ENCODE measurements around the gene OR10D3.
A peak's percentile ranks its signal among the peaks of the same experiment; 100 is the strongest.
"Not testable (repeated sequence)": the region's sequence is repeated elsewhere in the genome, so short reads cannot be mapped to it uniquely, and the experiment has no call there.

Gene OR10D3, protein sequence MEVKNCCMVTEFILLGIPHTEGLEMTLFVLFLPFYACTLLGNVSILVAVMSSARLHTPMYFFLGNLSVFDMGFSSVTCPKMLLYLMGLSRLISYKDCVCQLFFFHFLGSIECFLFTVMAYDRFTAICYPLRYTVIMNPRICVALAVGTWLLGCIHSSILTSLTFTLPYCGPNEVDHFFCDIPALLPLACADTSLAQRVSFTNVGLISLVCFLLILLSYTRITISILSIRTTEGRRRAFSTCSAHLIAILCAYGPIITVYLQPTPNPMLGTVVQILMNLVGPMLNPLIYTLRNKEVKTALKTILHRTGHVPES

DNA sequence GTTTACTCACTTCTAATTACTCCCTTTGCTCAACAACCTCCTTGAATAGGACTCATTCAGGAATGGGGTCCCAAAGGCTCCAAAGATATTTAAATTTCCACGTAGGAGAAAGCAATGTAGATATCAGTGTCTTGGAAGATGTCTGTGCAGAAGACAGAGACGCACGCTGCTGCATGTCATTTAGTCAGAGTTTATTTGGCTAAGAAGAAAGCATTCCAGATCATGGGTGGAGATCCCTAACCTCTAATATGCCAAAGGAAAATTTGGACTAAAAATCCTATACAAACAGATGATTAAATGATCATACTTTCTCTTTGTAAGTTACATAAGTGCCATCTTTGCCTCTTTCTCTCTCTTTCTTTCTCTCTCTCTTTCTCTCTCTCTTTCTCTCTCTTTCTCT, at the start of gene OR10D3:
OR10D3 (plus strand) TSS at position 278 of the 400 bp plus-strand sequence. CDS start 1,925 bp downstream, outside the sequence.
- no peak for FAIRE-seq

DNA sequence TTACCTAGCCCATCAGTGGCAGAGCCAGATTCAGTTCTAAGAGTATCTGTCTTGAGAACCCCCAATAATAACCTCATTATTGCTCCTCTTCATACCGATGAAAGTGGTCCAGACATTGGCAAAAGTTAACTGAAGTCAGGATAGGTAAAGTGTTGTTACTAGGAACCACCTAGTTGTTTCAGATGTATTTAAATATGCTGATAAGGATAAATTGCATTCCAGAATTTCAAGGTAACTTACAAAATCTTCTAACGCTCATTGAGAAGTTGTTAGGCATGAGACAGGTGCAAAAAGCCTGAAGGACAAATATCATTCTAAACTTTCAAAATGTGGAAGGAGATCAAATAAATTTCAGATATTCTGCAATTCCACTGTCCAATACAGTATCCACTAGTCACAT, 40.1 kb upstream of the OR10D3 start:
- no peak for FAIRE-seq

DNA sequence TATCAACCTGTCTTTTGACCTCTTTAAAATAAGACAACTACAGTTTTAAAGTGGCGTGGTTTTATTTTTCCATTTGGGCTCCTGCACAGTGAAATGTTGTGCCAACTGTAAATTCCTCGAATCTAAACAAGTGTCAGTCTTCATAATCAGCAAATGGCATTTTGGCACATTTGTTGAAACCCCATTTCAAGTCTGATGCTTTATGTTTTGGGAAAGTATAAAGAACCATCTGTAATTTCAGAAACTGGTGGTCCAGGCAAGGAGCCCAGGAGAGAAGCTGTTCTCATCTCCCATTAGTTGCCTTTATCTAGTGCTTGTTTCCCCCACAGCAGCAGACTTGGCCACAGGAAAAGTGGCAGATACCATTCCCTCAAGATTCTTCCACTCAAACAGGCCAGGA, 35.2 kb upstream of the OR10D3 start:
- no peak for FAIRE-seq

DNA sequence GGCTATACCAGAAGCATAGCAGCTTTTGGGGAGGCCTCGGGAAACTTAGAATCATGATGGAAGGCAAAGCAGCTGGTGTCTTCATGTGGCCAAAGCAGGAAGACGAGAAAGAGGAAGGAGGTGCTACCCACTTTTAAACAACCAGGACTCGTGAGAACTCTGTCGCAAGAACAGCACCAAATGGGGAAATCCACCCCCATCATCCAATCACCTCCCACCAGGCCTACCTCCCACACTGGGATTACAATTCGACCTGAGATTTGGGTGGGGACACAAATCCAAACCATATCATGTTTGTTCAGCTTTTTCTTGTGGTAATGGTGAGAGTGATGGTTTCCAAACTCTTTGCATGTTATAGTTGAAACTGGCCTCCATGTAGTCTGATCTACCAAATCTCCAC, 32.5 kb upstream of the OR10D3 start:
- FAIRE-seq = no peak

DNA sequence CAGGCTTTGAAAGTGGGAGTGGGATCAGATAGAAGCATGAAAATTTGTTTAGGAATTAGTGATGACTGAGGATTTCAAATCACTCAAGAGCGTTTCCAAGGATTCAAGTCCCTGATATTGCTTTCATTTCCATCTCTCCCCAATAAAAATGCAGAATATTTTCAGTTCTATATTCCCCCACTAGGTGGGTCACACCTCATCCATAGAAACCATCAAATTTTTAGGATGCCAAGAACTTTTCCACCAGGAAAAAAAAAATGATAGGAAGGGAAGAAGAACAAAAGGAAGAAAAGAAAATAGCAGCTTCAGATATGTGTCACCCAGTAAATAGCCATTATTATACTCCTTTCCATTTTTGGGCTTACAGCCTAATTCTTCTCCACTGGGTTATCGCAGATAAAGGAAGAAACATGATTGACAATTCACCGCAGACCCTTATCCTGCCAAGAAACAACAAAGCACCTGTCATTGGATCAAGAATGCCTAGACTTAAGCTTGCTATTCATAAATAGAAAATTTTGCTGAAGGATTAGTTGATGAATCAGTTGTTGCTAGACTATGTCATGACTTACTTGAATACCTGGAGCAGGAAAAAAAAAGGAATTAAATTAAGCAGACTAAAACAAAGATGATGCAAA, 30.3 kb upstream of the OR10D3 start:
- FAIRE-seq = peak; percentile 76

DNA sequence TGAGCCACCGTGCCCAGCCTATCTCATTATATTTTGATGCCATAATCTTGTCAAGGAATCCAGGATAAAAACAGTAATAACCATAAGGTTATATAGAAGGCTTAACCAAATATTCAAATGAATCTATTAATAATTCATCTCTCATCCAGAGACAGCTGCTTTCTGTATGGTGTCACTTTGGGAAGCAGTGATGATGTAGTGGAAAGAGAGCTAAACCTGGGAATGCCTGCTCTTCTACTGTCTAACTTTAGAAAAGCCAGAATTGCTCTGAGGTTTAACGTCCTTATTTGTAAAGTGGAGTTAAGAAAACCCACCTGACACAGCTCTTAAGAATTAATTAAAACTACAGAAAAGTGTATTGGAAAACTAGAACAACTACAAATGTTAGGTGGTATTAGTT, 29.3 kb upstream of the OR10D3 start:
- no peak for FAIRE-seq

DNA sequence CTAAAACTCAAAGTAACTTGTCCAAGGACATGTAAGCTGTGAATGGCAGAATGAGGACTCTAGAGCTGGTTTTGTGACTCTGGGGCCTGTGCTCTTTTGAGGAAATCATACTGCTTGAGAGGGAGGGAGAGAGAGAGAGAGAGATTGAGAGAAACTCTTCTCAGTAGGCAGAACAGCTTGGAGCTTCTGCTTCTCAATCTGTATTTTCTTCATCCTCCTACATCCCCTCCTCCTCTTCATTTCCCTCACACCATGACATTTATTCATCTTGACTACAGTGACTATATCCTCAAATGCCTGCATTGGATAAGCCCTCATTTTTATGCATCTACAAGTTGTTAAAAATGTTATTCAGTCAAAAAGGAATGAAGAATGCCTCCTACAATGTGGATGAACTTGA, 23.7 kb upstream of the OR10D3 start:
- FAIRE-seq = no peak

DNA sequence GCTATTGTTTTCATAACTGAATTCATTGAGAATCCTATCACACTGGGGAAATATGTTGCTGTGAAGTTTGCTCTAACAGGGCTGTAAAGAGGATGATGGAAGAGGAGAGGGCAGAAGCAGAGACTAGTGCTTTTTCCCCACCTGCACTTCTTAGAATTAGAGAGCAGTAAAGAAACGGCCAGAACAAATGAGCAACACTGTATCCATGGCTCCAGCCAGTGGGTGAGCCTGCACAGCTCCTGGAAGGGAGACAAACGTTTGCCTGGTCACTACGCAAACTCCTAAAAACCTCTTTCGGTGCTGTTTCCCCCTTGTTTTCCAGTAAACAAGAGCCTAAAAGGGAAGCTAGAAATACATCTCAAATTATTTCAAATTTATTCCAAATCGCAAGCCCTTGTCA, 22.2 kb upstream of the OR10D3 start:
- no peak for FAIRE-seq

DNA sequence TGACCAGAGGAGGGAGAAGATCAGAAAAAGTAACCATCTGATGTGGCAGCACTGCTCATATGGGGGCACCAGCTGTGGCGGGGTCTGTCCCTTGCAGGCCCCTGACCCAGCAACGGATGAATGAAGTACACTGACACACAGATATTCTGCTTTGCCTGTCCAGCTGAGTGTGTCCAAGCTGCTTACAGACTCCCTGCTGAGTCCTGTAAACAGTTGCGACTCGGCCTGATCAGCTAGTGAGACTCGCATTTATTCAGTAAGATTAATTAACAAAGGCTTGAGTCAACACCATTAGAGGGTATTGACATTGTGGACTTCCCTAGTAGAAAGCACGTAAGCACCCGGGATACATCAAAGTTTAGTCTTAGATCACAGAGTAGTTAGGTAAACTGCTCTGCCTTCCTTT, 15.3 kb upstream of the OR10D3 start:
- FAIRE-seq = peak; percentile 99

DNA sequence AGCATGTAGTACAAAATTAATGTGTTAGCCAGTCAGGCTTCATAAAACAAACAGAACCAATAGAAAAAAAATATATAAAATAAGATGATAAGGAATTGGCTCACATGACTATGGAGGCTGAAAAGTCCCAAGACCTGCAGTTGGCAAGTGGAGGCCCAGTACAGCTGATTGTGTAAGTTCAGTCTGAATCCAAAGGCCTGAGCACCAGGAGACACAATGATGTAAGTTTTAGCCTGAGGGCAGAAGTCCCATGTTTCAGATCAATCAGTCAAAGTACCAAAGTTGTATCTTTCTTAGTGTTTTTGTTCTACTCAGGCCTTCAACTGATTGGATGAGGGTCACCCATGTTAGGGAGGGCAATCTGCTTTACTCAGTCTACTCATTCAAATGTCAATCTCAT, 14.3 kb upstream of the OR10D3 start:
- no peak for FAIRE-seq

DNA sequence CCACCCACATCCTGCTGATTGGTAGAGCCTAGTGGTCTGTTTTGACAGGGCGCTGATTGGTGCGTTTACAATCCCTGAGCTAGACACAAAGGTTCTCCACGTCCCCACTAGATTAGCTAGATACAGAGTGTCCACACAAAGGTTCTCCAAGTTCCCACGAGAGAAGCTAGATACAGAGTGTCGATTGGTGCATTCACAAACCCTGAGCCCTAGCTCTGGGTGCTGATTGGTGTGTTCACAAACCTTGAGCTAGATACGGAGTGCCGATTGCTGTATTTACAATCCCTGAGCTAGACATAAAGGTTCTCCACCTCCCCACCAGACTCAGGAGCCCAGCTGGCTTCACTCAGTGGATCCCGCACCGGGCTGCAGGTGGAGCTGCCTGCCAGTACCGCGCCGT, 12.8 kb upstream of the OR10D3 start:
- FAIRE-seq = not testable (repeated sequence)

DNA sequence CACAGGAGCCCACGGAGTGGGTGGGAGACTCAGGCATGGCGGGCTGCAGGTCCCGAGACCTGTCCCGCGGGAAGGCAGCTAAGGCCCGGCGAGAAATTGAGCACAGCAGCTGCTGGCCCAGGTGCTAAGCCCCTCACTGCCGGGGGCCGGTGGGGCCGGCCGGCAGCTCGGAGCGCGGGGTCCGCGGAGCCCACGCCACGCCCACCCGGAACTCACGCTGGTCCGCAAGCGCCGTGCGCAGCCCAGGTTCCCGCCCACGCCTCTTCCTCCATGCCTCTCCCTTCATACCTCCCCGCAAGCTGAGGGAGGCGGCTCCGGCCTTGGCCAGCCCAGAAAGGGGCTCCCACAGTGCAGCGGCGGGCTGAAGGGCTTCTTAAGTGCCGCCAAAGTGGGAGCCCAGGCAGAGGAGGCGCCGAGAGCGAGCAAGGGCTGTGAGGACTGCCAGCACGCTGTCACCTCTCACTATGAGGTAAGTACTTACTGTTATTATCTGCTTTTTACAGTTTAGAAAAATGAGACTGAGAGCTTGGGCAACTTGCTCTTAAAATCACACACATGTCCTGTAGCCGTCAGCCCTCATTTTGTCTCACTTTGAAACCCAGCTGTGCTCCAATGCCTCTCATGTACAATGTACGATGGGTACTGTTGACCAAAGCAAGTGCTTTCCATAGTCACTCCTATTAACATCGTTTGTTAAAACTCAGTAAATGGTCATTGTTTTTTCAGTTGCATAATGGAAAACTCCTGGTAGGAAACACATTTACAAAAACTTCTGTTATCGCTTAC, 12.2 kb upstream of the OR10D3 start:
- FAIRE-seq = no peak

DNA sequence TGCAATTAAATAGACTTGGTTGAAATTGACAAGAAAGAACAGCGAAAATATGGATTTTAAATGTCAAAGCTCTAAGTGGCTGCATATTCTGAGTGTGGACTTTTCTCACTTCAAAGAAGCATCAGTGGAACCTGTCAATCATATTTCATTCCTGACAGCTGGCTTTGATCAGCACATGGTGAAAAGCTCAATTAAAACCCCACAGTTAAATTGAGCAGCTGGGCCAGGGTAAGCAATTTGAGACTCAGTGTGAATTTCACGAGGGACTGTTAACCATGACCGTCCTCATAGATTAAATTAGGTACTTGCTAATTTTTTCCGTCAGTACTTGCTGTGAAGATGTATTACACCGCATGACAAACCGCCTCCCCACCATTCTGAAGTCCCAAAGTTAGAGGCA, 11.0 kb upstream of the OR10D3 start:
- no peak for FAIRE-seq

DNA sequence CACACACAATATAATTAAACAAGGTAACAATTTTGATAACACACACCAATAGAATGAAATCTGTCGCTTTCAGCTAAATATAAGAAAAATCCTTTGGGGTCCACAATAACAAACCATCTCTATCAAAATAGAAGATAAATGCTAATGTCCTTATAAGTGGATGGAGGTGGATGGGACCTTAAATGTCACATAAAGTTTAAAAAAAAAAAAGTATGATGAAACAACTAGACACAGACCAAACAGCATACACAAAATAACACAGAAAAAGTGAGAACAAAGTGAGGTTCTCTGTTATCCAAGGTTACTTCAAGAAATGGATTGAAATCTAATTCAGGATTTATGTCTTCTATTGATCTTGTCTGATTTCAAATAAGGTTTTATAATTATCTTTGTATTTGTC, 10.5 kb upstream of the OR10D3 start:
- peak; percentile 73 for FAIRE-seq

DNA sequence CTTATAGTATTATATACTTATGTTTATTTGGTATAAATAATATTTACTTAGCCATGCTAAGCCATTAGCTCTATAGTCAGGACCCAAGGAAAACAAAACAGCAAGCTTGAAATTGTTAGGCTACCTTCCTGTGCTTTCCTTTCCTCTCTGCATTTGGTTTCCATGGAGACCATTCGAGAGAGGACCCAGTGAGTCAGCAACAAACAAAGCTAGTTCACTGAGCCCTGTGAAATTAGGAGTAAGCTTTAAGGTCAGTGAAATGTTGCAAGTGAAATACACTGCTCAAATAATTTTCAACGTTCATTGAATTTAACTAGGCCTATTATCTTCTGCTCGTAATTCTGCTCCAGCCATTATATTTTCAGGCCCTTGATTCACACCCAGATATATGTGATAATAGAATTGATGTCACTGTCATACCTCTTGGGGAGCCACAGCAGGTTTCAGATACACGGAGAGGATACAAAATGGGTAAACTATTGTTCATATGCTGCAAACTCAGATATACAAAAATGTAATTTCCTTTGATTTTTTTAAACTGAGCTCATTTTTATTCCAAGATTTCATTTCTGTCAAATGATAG, 9.1 kb upstream of the OR10D3 start:
- FAIRE-seq = peak; percentile 100

DNA sequence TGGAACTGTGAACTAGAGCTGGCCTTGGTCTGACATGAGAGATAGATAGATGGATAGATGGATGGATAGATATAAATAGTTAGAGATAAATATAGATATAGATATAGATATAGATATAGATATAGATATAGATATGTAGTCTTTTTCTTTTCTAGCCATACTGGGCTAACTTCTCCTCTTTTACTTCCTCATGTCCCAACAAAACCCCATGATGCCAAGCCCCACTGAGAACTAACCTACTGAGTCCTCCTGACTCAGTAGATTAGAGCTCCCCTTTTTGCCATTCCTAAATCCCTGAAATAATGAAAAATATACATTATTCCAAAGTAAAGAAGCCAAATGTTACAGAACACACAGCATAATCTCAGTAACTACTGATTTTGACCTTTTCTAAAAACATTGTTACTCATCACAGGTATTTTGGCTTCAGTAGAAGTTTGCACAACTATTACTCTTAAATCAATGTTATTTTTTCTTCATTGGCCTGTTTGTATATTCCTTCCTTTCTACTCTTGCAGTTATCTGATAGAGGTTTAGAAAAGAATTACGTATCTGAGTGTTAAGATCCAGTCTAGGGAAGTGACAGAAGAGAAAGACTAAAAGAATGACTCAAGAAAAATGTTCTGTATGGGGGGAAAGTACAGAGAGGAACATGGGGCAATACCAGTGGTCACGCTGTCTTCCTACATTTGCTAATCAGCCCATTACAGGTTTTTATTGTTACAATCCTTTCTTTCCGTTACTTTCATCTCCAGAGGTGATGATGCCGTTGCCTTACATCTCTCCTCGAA, 6.0 kb upstream of the OR10D3 start:
- no peak for FAIRE-seq

DNA sequence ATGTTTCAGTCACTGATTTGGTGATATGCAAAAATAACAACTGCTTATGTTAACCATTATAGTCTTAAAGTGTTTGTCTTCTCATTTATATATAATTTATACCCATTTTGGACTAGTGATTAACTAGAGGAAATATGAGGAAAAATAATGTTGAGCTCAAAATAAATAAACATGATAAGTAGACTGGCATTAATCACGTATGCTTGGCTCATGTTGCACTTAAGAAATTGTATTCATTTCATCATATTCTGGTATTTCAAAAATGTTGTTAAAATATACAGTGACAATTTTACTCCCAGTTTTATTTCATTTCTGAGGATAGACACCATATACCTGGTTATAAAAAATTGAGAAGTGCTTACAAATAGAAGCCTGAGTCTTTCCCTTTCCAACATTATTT, 3.8 kb upstream of the OR10D3 start:
- peak; percentile 55 for FAIRE-seq

DNA sequence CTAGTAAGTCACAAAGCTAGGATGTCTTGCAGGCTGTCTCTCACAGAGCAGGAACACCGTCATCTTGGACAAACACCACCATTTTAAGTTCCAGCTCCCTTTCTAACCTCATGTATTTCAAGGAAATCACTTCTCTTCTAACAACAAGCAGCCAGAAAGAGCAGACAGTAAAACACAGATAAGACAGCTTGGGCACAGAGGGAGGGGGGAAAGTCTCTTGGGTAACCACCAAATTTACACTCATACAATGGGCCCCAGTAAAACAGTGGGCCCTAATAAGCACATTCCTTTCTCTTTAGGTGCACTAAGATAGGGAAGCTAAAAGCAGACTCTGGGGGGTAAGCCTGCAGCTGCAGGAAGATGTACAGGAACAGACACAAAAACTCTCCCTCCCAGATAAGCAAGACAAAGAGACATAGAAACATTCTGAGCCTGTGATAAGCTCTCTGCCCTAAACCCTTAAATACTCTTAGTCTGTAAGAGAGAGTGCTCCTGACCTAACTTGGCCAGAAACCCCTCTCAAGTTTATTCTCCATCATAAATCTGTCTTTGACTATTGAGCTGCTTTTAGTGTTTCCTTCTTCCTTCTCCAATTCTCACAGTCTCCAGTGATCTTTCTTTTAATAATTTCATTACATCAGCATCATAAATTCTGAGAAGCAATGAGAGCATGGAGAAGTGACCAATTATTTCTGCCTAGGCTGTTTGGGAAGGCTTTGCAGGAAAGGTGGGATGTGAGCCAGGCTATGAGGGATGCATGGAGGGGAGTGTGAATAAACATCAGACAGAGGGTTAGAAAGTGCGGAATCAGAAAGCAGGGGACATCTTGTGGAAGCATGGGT, 7.4 kb downstream of the OR10D3 start:
- no peak for FAIRE-seq

DNA sequence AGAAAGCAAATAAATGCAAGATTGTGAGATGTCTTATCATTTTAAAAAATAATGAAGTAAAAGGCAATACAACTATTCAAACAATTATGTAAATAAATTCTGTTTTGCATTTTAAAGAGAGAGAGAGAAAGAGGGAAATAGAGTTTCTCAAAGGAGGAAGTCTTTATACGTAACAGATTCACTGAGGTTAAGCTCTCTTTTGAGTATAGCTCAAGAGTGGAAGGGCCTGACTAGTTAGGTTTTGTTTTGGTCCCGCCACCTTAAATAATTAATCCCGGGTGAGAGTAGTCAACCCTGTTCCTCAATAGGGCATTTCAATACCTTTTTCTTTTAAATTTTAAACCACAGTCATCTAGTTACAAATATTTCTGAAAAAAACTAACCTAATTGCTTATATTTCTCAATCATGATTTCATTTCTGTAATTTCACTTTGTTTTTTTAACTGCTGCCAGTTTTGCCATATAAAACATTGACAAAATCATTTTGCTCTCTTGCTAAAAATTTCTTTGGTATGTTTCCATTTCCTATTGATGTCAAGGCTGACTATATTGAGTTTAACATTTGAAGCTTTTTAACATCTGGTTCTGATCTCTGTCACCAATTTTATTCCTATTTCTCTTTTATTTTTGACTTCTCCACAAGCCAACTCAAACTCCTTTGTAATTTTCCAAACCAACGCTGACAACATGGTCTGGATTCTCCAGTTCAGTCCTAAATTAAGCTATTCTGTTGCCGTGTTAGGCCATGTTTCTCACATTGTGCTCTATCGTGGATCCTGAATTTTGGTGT, 10.3 kb downstream of the OR10D3 start:
- FAIRE-seq = peak; percentile 24

DNA sequence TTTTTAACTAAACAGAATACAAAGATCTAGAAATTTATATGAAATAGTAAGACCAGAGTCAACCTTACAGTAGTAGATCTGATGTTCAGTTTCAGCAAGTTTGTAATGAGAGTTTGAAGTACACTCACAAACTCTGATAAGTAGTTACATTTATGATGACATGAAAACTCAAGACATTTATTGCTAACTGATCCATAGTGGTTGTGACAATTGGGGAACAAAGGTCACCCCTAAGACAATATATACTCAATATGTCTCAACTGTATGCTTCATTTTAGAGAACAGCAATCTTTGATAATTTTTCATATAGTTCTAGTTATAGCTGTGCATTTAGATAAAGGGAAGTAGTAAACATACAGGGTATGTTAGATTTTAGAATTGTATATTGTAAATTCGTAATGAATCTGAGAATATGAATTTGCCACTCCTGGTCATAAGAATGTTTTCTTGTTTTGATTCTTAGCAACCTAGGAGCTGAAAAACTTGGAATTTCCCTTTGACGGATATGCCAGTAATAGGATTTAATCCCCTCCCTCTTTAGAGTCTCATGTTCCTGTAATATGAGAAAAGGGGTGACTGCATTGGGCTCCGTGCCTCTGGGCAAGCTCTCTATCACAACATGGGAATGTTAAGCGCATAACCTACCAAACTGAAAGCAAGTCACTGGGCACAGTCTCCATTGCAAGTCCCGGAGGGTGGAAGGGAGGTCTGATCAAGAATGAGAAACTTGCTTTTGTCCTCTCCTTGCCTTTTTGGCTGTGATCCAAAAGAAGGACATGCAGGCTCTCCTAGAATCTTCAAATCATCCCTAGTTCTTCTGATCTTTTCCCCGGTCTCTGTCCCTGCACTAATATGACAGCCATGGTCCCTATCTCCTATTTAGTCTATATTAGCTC, 11.4 kb downstream of the OR10D3 start:
- no peak for FAIRE-seq

All from islet of Langerhans (tissue), 1 donor.